PC-9 (cell line): Measurements from ENCODE around the gene AEBP1. TPM values are rescaled to one million over a fixed set of nuclear protein-coding genes. Genes with fewer than 3 reads are reported as not detected.

ENCODE experiments used
- BruUV-seq: library from RNA; stranded (reverse); fragments of 400-500 nt; replicated peaks from 2 replicates; lab custom pipeline; 2021; lab: Mats Ljungman, UMichigan
- CTCF ChIA-PET: fragments of 300-600 bp; sonication (Branson Sonifier 250); formaldehyde crosslinking; loops from one replicate; lab custom pipeline; 2022; ENCODE audit warnings: antibody characterized with exemption; lab: Charles Lee
- POLR2A ChIA-PET: fragments of 300-600 bp; sonication (Branson Sonifier 250); formaldehyde crosslinking; loops from one replicate; lab custom pipeline; 2022; ENCODE audit warnings: antibody characterized with exemption; ENCODE audit not compliant: unreplicated experiment; lab: Charles Lee
- DNase-seq, 2 experiments: peaks; one replicate each; pipeline versions ENCODE4 v3.0.0 to v3.0.0-alpha.2; 2015 to 2022; ENCODE audit warnings: mixed read lengths in 1 of 2
- H2AFZ ChIP-seq: fragments of 200-600 bp; sonication (generic); 2 replicates; pipeline ENCODE4 v1.8.1; 2017; ENCODE audit warnings: antibody characterized with exemption
- H3F3A ChIP-seq: fragments of 200-600 bp; sonication (generic); 2 replicates; pipeline ENCODE4 v1.8.1; 2017; ENCODE audit warnings: antibody characterized with exemption, mild to moderate bottlenecking, low read depth; ENCODE audit not compliant: insufficient read depth
- H3K27ac ChIP-seq: fragments of 200-600 bp; sonication (generic); 2 replicates; pipeline ENCODE4 v1.6.1; 2016; ENCODE audit warnings: mixed run types
- H3K27me3 ChIP-seq: fragments of 200-600 bp; sonication (generic); 2 replicates; pipeline ENCODE4 v1.6.1; 2016; ENCODE audit warnings: low read depth, mixed run types; ENCODE audit not compliant: insufficient read depth
- H3K36me3 ChIP-seq: fragments of 200-600 bp; sonication (generic); 2 replicates; pipeline ENCODE4 v1.6.1; 2016; ENCODE audit warnings: low read depth, mixed run types
- H3K4me1 ChIP-seq: fragments of 200-600 bp; sonication (generic); replicated peaks from 2 replicates; pipeline ENCODE4 v1.6.1; 2016; ENCODE audit warnings: mixed run types; ENCODE audit not compliant: insufficient read depth
- H3K4me2 ChIP-seq: fragments of 200-600 bp; sonication (generic); 2 replicates; pipeline ENCODE4 v1.6.1; 2017; ENCODE audit warnings: mixed run types
- H3K4me3 ChIP-seq: fragments of 200-600 bp; sonication (generic); 2 replicates; pipeline ENCODE4 v1.6.1; 2016; ENCODE audit warnings: mixed run types
- H3K79me2 ChIP-seq: fragments of 200-600 bp; sonication (generic); 2 replicates; pipeline ENCODE4 v1.6.1; 2017; ENCODE audit warnings: low read depth, mixed run types
- H3K9me2 ChIP-seq: fragments of 200-600 bp; sonication (generic); 2 replicates; pipeline ENCODE4 v1.8.1; 2017; ENCODE audit warnings: mild to moderate bottlenecking; ENCODE audit not compliant: insufficient read depth
- H3K9me3 ChIP-seq: fragments of 200-600 bp; sonication (generic); 2 replicates; pipeline ENCODE4 v1.8.1; 2016; ENCODE audit warnings: low read depth; ENCODE audit not compliant: insufficient read depth
- H4K20me1 ChIP-seq: fragments of 200-600 bp; sonication (generic); 2 replicates; pipeline ENCODE4 v1.8.1; 2017; ENCODE audit not compliant: insufficient read depth
- CTCF ChIP-seq: fragments of 200-600 bp; sonication (generic); conservative IDR thresholded peaks from 2 replicates; pipeline ENCODE4 v1.6.1; 2017; ENCODE audit warnings: mixed run types, antibody characterized with exemption, mild to moderate bottlenecking, moderate library complexity
- EZH2 ChIP-seq: fragments of 200-600 bp; sonication (generic); IDR thresholded peaks from 2 replicates; pipeline ENCODE4 v1.8.0; 2017; ENCODE audit warnings: antibody characterized with exemption, low read depth
- intact Hi-C: fragments of 100-400 bp; cut with micrococcal nuclease; formaldehyde crosslinking; loops from one replicate; pipeline ENCODE4 v1.10.0; 2022; ENCODE audit not compliant: unreplicated experiment
- total RNA-seq: library from RNA; stranded (reverse); gene quantifications from 2 replicates; pipeline ENCODE4 v1.2.3, GENCODE V29; 2021

The AEBP1 gene
- total RNA-seq, 1 experiment from 2014 or later, result 0.33 TPM

GRCh38 chr7:44136731-44137130 lies 32.6 kb downstream of the AEBP1 start:
- CTCF ChIA-PET, result no interaction called here
- intact Hi-C loops, result no loop called here

GRCh38 chr7:44138698-44139097 lies 34.6 kb downstream of the AEBP1 start:
- no peaks in the 10 kb centered on the region for H3K9me2 ChIP-seq
- intact Hi-C loops, result no loop called here
- TF ChIP-seq CTCF (no peak), EZH2 (no peak)
- CTCF ChIA-PET, result no interaction called here
- no peaks in the 10 kb centered on the region for H4K20me1 ChIP-seq
- H3K4me3 ChIP-seq, result no peak overlapping the region
- DNase-seq, result no peak
- POLR2A ChIA-PET, result no interaction called here
- no peak overlapping the region for H3K4me2 ChIP-seq
- no peaks in the 10 kb centered on the region for H3K36me3 ChIP-seq
- no peaks in the 10 kb centered on the region for H3K4me1 ChIP-seq
- H3K9me3 ChIP-seq, result no peaks in the 10 kb centered on the region
- no peaks in the 10 kb centered on the region for H3K27me3 ChIP-seq
- H3F3A ChIP-seq, result peaks cover 13% of the 10 kb centered on the region
- no peak overlapping the region for H2AFZ ChIP-seq
- no peak overlapping the region for H3K27ac ChIP-seq
- BruUV-seq, result no TSS peak
- no peaks in the 10 kb centered on the region for H3K79me2 ChIP-seq

More at GRCh38 chr7:44136731-44137130, 32.6 kb downstream of the AEBP1 start:
- Histone ChIP-seq H3F3A (peaks cover 8% of the 10 kb centered on the region; the same call in 1 of the 2 replicates), H3K36me3 (no peaks in the 10 kb centered on the region), H3K9me2 (no peaks in the 10 kb centered on the region), H3K4me2 (no peak overlapping the region), H3K27ac (no peak overlapping the region), H3K4me3 (no peak overlapping the region), H3K9me3 (no peaks in the 10 kb centered on the region), H4K20me1 (no peaks in the 10 kb centered on the region), H3K4me1 (no peaks in the 10 kb centered on the region), H2AFZ (no peak overlapping the region), H3K79me2 (no peaks in the 10 kb centered on the region), H3K27me3 (no peaks in the 10 kb centered on the region)
- no peak for DNase-seq
- no peak for TF ChIP-seq CTCF
- no peak for TF ChIP-seq EZH2
- no TSS peak for BruUV-seq
- POLR2A ChIA-PET, result interaction anchor here (0.6 kb wide), 1 partner anchor 92 kb away, joined by 5 read pairs; the partner anchor contains the start of gene DBNL

- Histone ChIP-seq H3K4me2 (no peak overlapping the region), H4K20me1 (no peaks in the 10 kb centered on the region), H3K79me2 (no peaks in the 10 kb centered on the region), H3K9me3 (no peaks in the 10 kb centered on the region), H3K27ac (no peak overlapping the region), H3K36me3 (no peaks in the 10 kb centered on the region), H2AFZ (no peak overlapping the region), H3K4me3 (no peak overlapping the region), H3K9me2 (no peaks in the 10 kb centered on the region), H3K27me3 (no peaks in the 10 kb centered on the region), H3K4me1 (no peaks in the 10 kb centered on the region), H3F3A (peaks cover 13% of the 10 kb centered on the region)
- no TSS peak for BruUV-seq
- no peak for TF ChIP-seq EZH2
- TF ChIP-seq CTCF, result no peak
- ChIA-PET CTCF (no interaction called here), POLR2A (no interaction called here)
- no peak for DNase-seq
- intact Hi-C loops, result no loop called here
Measured at GRCh38 chr7:44139311-44140010, 35.3 kb downstream of the AEBP1 start.
